A549 (cell line): ENCODE data around the gene HMOX1. TPM values are rescaled to one million over a fixed set of nuclear protein-coding genes. Genes with fewer than 3 reads are reported as not detected.

Experiments used
- ATAC-seq, 2 experiments: fragments of 200-7000 bp in 1 of 2; fragments of >200 bp in 1 of 2; cut with Nextera tagmentation in 1 of 2; cut with Tn5 transposase in 1 of 2; 3 replicates each; pipeline versions ENCODE4 v1.8.0 to v1.9.1; 2018 to 2020; ENCODE audit warnings: mild to moderate bottlenecking in 1 of 2, moderate library complexity in 1 of 2
- CTCF ChIA-PET: fragments of 300-600 bp; sonication (Branson Sonifier 250); formaldehyde crosslinking; extraction: SDS; loops from one replicate; lab custom pipeline; 2021; ENCODE audit warnings: antibody characterized with exemption, inconsistent platforms; lab: Yijun Ruan, JAX
- POLR2A ChIA-PET: fragments of 350-600 bp; formaldehyde crosslinking; extraction: SDS; loops from one replicate; lab custom pipeline; 2021; ENCODE audit warnings: antibody characterized with exemption, inconsistent platforms; lab: Yijun Ruan, JAX
- DNase-seq, 2 experiments: peaks; one replicate each; pipeline versions ENCODE4 v3.0.0 to v3.0.0-alpha.2; 2011 to 2016; ENCODE audit warnings: low read depth in 1 of 2, low spot score in 1 of 2
- FAIRE-seq: peaks from 2 replicates; lab custom pipeline; 2011; peaks lifted over from hg19 to GRCh38; lab: Jason Lieb, UNC
- H3K27ac ChIP-seq, 2 experiments: fragments of >200 bp; sonication (Bioruptor Twin); formaldehyde crosslinking; 3 replicates each; pipeline ENCODE4 v1.5.1; 2016 to 2017
- H3K4me1 ChIP-seq: fragments of >200 bp; sonication (Bioruptor Twin); formaldehyde crosslinking; 3 replicates; pipeline ENCODE4 v1.6.1; 2016
- H3K4me2 ChIP-seq: fragments of >200 bp; sonication (Bioruptor Twin); formaldehyde crosslinking; 3 replicates; pipeline ENCODE4 v1.6.1; 2016
- H3K4me3 ChIP-seq: fragments of >200 bp; sonication (Bioruptor Twin); formaldehyde crosslinking; 3 replicates; pipeline ENCODE4 v1.5.1; 2016
- H3K9me3 ChIP-seq: fragments of >200 bp; sonication (Bioruptor Twin); formaldehyde crosslinking; 3 replicates; pipeline ENCODE4 v1.6.1; 2016
- BCL3 ChIP-seq: fragments of >200 bp; sonication (Bioruptor Twin); formaldehyde crosslinking; IDR thresholded peaks from 3 replicates; pipeline ENCODE4 v1.6.1; 2016
- CHD4 ChIP-seq: fragments of 200-600 bp; sonication (generic); IDR thresholded peaks from 2 replicates; pipeline ENCODE4 v1.6.1; 2016; ENCODE audit warnings: antibody characterized with exemption, mild to moderate bottlenecking, borderline replicate concordance
- CTCF ChIP-seq: fragments of >200 bp; sonication (Bioruptor Twin); formaldehyde crosslinking; IDR thresholded peaks from 3 replicates; pipeline ENCODE4 v1.5.1; 2016
- FOSL2 ChIP-seq, 2 experiments: fragments of 450-650 bp in 1 of 2; fragments of >200 bp in 1 of 2; sonication (Bioruptor Twin) in 1 of 2; formaldehyde crosslinking; IDR thresholded peaks; 2 replicates each; pipeline versions ENCODE4 v1.5.0 to v1.6.1; 2016 to 2020; ENCODE audit warnings: mild to moderate bottlenecking in 1 of 2, moderate library complexity in 1 of 2
- GATA3 ChIP-seq: IDR thresholded peaks from 2 replicates; pipeline ENCODE4 v1.6.1; 2012; ENCODE audit warnings: borderline replicate concordance
- HDAC2 ChIP-seq: fragments of 200-600 bp; sonication (generic); IDR thresholded peaks from 2 replicates; pipeline ENCODE4 v1.6.1; 2016
- HOXA7 ChIP-seq: fragments of 250-450 bp; sonication (Bioruptor Pico); IDR thresholded peaks from 2 replicates; pipeline ENCODE4 v1.5.0; 2020; ENCODE audit warnings: mild to moderate bottlenecking, moderate library complexity
- KDM5A ChIP-seq: fragments of 200-600 bp; sonication (generic); IDR thresholded peaks from 2 replicates; pipeline ENCODE4 v1.6.1; 2016; ENCODE audit warnings: antibody characterized with exemption, mild to moderate bottlenecking
- MAX ChIP-seq: IDR thresholded peaks from 2 replicates; pipeline ENCODE4 v1.6.1; 2012
- NFE2L2 ChIP-seq: fragments of 150-350 bp; conservative IDR thresholded peaks from 2 replicates; pipeline ENCODE4 v1.6.1; 2014; ENCODE audit warnings: low read length
- RAD21 ChIP-seq, 2 experiments: fragments of >200 bp in 1 of 2; sonication (Bioruptor Twin) in 1 of 2; formaldehyde crosslinking in 1 of 2; IDR thresholded peaks in 1 of 2; conservative IDR thresholded peaks in 1 of 2; 2 replicates in 1 of 2; 3 replicates in 1 of 2; pipeline ENCODE4 v1.6.1; 2012 to 2018; ENCODE audit warnings: inconsistent platforms in 1 of 2
- RARB ChIP-seq: fragments of 250-450 bp; sonication (Bioruptor Pico); IDR thresholded peaks from 2 replicates; pipeline ENCODE4 v1.8.0; 2021; ENCODE audit warnings: mild to moderate bottlenecking, moderate library complexity
- USF2 ChIP-seq: fragments of 450-650 bp; IDR thresholded peaks from 2 replicates; pipeline ENCODE4 v1.6.1; 2014; ENCODE audit warnings: antibody characterized with exemption
- ZSCAN20 ChIP-seq: fragments of 250-450 bp; sonication (Bioruptor Pico); IDR thresholded peaks from 2 replicates; pipeline ENCODE4 v1.8.0; 2022; ENCODE audit warnings: mild to moderate bottlenecking, moderate library complexity
- WGBS: methylation state at CpG from one replicate; pipeline ENCODE4 v1.1.6; 2017; ENCODE audit errors: missing lambda C conversion rate; 5-methylcytosine and 5-hydroxymethylcytosine counted together
- polyA plus RNA-seq, 4 experiments: library from polyadenylated mRNA; depleted of rRNA in 3 of 4; stranded (reverse); fragments of >200 nt; fragmentation: RNase III in 1 of 4; extraction: RNeasy Plus Mini Kit Qiagen cat#74134 plus additional on column Dnase treatment in 1 of 4; gene quantifications; 2 replicates in 3 of 4; 3 replicates in 1 of 4; pipeline ENCODE4 v1.2.3, GENCODE V29; 2011 to 2017
- TF ChIP-seq, protein P1 (sequence below): IDR thresholded peaks from 2 replicates; pipeline ENCODE4 v1.6.1; 2012; ENCODE audit warnings: low read depth, borderline replicate concordance

HMOX1 gene
- polyA plus RNA-seq, 2 of the 4 experiments (the other 2 are of a cell fraction) = 97.7 to 506 TPM

DNA sequence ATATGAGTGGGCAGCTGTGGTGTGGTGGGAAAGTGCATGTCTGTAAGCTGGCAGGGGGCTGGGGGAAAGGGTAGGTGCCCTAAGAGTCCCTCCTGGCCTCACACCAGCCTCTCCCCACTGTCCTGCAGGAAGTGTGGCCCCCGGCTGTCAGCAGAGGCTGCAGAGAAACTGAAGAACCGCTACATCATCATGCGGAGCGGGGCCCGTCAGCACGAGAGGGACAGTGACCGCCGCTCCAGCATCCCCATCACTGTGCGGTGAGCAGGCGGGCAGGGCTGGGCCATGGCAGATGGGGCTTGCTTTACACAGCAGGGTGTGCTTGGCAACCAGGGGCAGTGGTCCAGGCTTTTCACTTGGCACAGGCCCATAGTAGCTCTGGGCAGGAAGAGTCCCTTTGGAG, 38.9 kb downstream of the HMOX1 start:
- no peak overlapping the region for H3K4me3 ChIP-seq
- peaks cover 17% of the 10 kb centered on the region for H3K4me1 ChIP-seq
- H3K9me3 ChIP-seq = no peaks in the 10 kb centered on the region
- DNase-seq (no peak), FAIRE-seq (no peak), ATAC-seq (no peak)
- H3K4me2 ChIP-seq = no peak overlapping the region
- no peak overlapping the region for H3K27ac ChIP-seq
- POLR2A ChIA-PET = no interaction called here
- WGBS = 97% methylated on average over 7 of the region's 10 CpGs
- CTCF ChIA-PET = interaction anchor here (0.6 to 4.5 kb wide), 5 partner anchors 11 to 646 kb away, joined by 3 to 32 read pairs (median 5); no protein-coding TSS in a partner anchor
- TF ChIP-seq HOXA7 (no peak), MAX (no peak), NFE2L2 (no peak)

- DNase-seq (no peak), ATAC-seq (no peak), FAIRE-seq (no peak)
- ChIA-PET CTCF (interaction anchor here (0.7 to 4.5 kb wide), 3 partner anchors 8 to 739 kb away, joined by 4 to 32 read pairs (median 5); partner anchors contain the start of gene APOL3), POLR2A (no interaction called here)
- Histone ChIP-seq H3K4me3 (no peak overlapping the region), H3K4me1 (peaks cover 17% of the 10 kb centered on the region), H3K27ac (no peak overlapping the region), H3K4me2 (no peak overlapping the region), H3K9me3 (no peaks in the 10 kb centered on the region)
- 97% methylated on average over 11 of the region's 12 CpGs for WGBS
- no peak for TF ChIP-seq RAD21 (conservative IDR thresholded peaks at IDR 0.05 in 1 of 2, IDR thresholded peaks at IDR 0.05 in 1 of 2)
- TF ChIP-seq, protein P1, sequence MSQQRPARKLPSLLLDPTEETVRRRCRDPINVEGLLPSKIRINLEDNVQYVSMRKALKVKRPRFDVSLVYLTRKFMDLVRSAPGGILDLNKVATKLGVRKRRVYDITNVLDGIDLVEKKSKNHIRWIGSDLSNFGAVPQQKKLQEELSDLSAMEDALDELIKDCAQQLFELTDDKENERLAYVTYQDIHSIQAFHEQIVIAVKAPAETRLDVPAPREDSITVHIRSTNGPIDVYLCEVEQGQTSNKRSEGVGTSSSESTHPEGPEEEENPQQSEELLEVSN = no peak
- no peak for TF ChIP-seq USF2
- TF ChIP-seq GATA3 = no peak
Observed at GRCh38 chr22:35421121-35421520, 40.2 kb downstream of the HMOX1 start.

DNA sequence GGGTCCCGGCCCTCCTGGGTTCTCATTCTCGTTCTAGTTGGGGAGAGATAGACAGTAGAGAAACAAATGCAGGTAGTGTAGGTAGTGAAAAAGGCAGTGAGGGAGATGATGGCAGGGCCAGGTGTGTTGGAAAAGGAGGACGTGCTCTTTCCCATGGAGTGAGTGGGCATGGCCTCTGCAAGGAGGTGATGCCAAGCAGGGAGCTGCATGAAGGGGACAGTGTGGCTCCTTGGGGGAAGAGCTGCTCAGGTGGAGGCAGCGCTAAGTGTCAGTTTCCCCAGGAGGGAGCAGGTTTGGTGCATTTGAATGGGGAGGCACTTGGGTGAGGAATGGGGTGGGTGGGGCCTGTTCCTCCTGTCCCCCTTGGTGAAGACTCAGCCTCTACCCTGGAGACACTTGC, 41.2 kb downstream of the HMOX1 start:
- CTCF ChIA-PET = interaction anchor here (1.0 to 4.5 kb wide), 2 partner anchors 8 to 9 kb away, joined by 4 to 32 read pairs; no protein-coding TSS in a partner anchor
- FAIRE-seq = no peak
- Histone ChIP-seq H3K9me3 (no peaks in the 10 kb centered on the region), H3K4me1 (peaks cover 27% of the 10 kb centered on the region), H3K4me3 (no peak overlapping the region), H3K4me2 (no peak overlapping the region), H3K27ac (no peak overlapping the region)
- POLR2A ChIA-PET = no interaction called here
- 90% methylated on average over 4 of the region's 4 CpGs for WGBS
- no peak for ATAC-seq
- no peak for DNase-seq
- TF ChIP-seq HDAC2 (no peak), KDM5A (no peak), BCL3 (no peak), ZSCAN20 (CRISPR knock-in tag) (no peak), CTCF (no peak), FOSL2 (IDR thresholded peaks at IDR 0.05) (no peak), FOSL2 (CRISPR knock-in tag; IDR thresholded peaks at IDR 0.05) (no peak), MAX (no peak), RARB (CRISPR knock-in tag) (no peak), CHD4 (no peak), GATA3 (no peak)
